CD4-positive, CD25-positive, alpha-beta regulatory T cell (primary cell): ENCODE measurements around the gene KRTAP10-4. TPM values are rescaled to one million over a fixed set of nuclear protein-coding genes. Genes with fewer than 3 reads are reported as not detected.
A peak's percentile ranks its signal among the peaks of the same experiment; 100 is the strongest.
"Not testable (repeated sequence)": the region's sequence is repeated elsewhere in the genome, so short reads cannot be mapped to it uniquely, and the experiment has no call there.

ENCODE experiments used
- ATAC-seq, 2 donors: fragments of 150-1000 bp; cut with Tn5 transposase; one replicate each; pipeline ENCODE4 v1.10.0; 2021; ENCODE audit warnings: low read depth in 2 of 2, moderate number of reproducible peaks in 2 of 2, moderate library complexity in 1 of 2
- DNase-seq, 3 donors: peaks; one replicate each; pipeline versions ENCODE4 v3.0.0 to v3.0.0-alpha.2; 2012 to 2022; ENCODE audit warnings: mixed read lengths in 1 of 3
- H3K27ac ChIP-seq: one replicate; pipeline ENCODE4 v1.7.0; 2013; ENCODE audit warnings: mild to moderate bottlenecking, low read length; ENCODE audit not compliant: insufficient read depth, poor library complexity, severe bottlenecking
- H3K27me3 ChIP-seq: one replicate; pipeline ENCODE4 v1.7.0; 2013; ENCODE audit warnings: low read length; ENCODE audit not compliant: control insufficient read depth, insufficient read depth
- H3K36me3 ChIP-seq: one replicate; pipeline ENCODE4 v1.7.0; 2013; ENCODE audit warnings: mild to moderate bottlenecking, low read length, moderate library complexity; ENCODE audit not compliant: control insufficient read depth, insufficient read depth
- H3K4me1 ChIP-seq: 2 replicates; pipeline ENCODE4 v1.7.0; 2013; ENCODE audit warnings: mild to moderate bottlenecking, low read length; ENCODE audit not compliant: insufficient read depth, control insufficient read depth, poor library complexity, severe bottlenecking
- H3K4me3 ChIP-seq: one replicate; pipeline ENCODE4 v1.7.0; 2013; ENCODE audit warnings: low read depth, mild to moderate bottlenecking, low read length, moderate library complexity
- H3K9me3 ChIP-seq, 2 experiments: 1 replicate in 1 of 2; 2 replicates in 1 of 2; pipeline ENCODE4 v1.7.0; 2013; ENCODE audit warnings: low read length in 2 of 2, mild to moderate bottlenecking in 1 of 2, moderate library complexity in 1 of 2; ENCODE audit not compliant: control insufficient read depth in 2 of 2
- H3K27ac Mint-ChIP-seq, 3 donors: one replicate each; pipeline ENCODE4 v1.8.0; 2020 to 2022; ENCODE audit warnings: mild to moderate bottlenecking in 3 of 3, mixed read lengths in 3 of 3, moderate library complexity in 2 of 3
- H3K27me3 Mint-ChIP-seq: one replicate; pipeline ENCODE4 v1.8.0; 2022; ENCODE audit warnings: mild to moderate bottlenecking, mixed read lengths
- H3K36me3 Mint-ChIP-seq: one replicate; pipeline ENCODE4 v1.8.0; 2020; ENCODE audit warnings: mixed read lengths
- H3K4me1 Mint-ChIP-seq, 4 donors: one replicate each; pipeline ENCODE4 v1.8.0; 2020 to 2022; ENCODE audit warnings: mixed read lengths in 4 of 4, mild to moderate bottlenecking in 1 of 4
- H3K4me3 Mint-ChIP-seq, 4 donors: one replicate each; pipeline ENCODE4 v1.8.0; 2020 to 2022; ENCODE audit warnings: mild to moderate bottlenecking in 4 of 4, mixed read lengths in 4 of 4, moderate library complexity in 3 of 4
- H3K9me3 Mint-ChIP-seq, 7 donors: one replicate each; pipeline ENCODE4 v1.8.0; 2020 to 2022; ENCODE audit warnings: mixed read lengths in 7 of 7, mild to moderate bottlenecking in 3 of 7, moderate library complexity in 2 of 7
- polyA plus RNA-seq, 4 donors: library from polyadenylated mRNA; unstranded; fragments of 300-500 nt; fragmentation: Illumina TruSeq; gene quantifications; one replicate each; pipeline ENCODE4 v1.2.3, GENCODE V29; 2021
- total RNA-seq: library from RNA; stranded (reverse); gene quantifications from one replicate; pipeline ENCODE4 v1.2.3, GENCODE V29; 2022

Gene KRTAP10-4
- total and polyA plus RNA-seq, 5 donors from 2014 or later: not detected

DNA sequence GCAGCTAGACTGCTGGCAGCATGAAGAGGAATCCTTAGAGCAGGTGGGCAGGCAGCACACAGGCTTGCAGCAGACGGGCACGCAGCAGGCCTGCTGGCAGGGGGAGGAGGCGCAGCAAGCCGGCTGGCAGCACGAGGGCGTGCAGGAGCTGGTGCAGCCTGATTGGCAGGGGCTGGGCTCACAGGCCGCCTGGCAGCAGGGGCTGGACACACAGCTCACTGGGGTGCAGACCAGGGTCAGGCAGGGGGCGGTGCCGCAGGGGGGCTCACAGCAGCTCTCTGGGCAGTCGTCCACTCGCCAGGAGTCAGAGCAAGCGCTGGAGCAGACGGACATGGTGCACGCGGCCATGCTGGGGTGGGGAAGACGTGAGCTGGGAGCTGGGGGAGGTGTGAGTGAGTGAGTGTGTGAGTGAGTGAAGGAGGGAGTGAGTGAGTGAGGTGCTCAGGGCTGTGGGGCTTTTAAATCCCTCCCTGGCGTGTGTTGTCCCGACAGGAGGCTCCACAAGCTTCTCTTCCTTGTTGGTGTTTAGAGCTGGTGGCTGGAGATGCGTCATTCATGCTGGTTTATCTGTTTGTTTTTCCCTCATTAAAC lies 6.8 kb downstream of the KRTAP10-4 start, which contains the start of gene KRTAP10-5:
Gene KRTAP10-5, minus strand, starts transcription at position 374 of the 591 bp plus-strand sequence. Its CDS starts 26 bp downstream, at position 348.
- H3K9me3 ChIP-seq: peaks cover 21 to 26% of the 10 kb centered on the region in 2 experiments
- not testable (repeated sequence) for ATAC-seq, H3K36me3 Mint-ChIP-seq, H3K36me3 ChIP-seq, H3K27ac ChIP-seq, H3K4me3 ChIP-seq, H3K4me1 ChIP-seq, DNase-seq, H3K27me3 ChIP-seq
- Mint-ChIP-seq H3K9me3 (peaks cover 0 to 42% (median 10%) of the 10 kb centered on the region in 7 donors), H3K27me3 (peaks cover 26% of the 10 kb centered on the region), H3K27ac (peak within 1 kb of the TSS in 1 of 3 donors; percentile 58), H3K4me3 (peak within 1 kb of the TSS in 1 of 4 donors; percentile 65), H3K4me1 (peaks cover 9 to 14% (median 11%) of the 10 kb centered on the region in 4 donors)

DNA sequence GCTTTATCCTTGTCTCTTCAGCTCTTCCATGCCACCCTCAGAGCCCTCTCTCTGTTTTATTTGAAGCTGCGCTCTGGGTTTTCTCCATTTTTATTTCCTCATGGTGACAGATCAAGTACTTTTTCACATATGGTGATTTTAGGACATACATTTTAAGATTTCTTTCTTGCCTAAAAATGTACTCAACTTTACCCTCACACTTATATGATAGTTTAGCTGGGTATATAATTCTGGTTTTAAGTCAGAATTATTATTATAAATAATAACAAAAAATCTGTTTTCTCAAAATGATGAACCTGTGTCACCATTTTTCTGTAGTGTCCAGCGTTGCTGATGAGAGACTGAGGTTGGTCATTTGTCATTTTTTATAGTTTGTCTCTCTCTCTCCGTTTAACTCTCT lies 7.6 kb downstream of the KRTAP10-4 start:
- no peak for DNase-seq
- Mint-ChIP-seq H3K27me3 (peaks cover 21% of the 10 kb centered on the region), H3K4me1 (peaks cover 9 to 16% (median 11%) of the 10 kb centered on the region in 4 donors), H3K36me3 (peaks cover 9% of the 10 kb centered on the region), H3K9me3 (peaks cover 0 to 41% (median 12%) of the 10 kb centered on the region in 7 donors), H3K4me3 (no peak overlapping the region), H3K27ac (no peak overlapping the region)
- H3K9me3 ChIP-seq: peaks cover 21 to 26% of the 10 kb centered on the region in 2 experiments
- no peak for ATAC-seq
- no peak overlapping the region for H3K4me3 ChIP-seq
- H3K27ac ChIP-seq: no peak overlapping the region
- H3K27me3 ChIP-seq: peaks cover 5% of the 10 kb centered on the region
- H3K36me3 ChIP-seq: no peaks in the 10 kb centered on the region
- no peaks in the 10 kb centered on the region for H3K4me1 ChIP-seq

DNA sequence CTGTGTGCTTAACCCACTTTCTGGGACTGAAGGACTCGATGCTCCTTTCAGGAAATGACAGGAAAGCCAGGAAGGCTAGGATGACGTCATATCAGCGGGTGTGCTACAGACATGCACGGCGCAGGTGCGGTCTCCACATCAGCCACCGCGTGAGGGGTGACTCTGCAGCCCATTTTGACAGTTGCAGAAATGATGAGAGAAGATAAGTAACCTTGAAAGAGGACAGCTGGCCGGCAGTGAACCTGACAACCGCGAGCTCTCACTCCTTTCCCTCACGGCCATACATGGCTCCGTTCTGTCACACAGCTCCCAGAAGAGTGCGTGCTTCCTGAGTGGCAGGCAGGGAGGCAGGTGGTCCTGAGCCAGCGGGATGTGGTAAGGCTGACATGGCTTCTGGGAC lies 8.5 kb downstream of the KRTAP10-4 start:
- peaks cover 9 to 16% (median 11%) of the 10 kb centered on the region in 4 donors for H3K4me1 Mint-ChIP-seq
- Histone ChIP-seq H3K27me3 (peaks cover 9% of the 10 kb centered on the region), H3K36me3 (no peaks in the 10 kb centered on the region), H3K4me1 (no peaks in the 10 kb centered on the region), H3K4me3 (no peak overlapping the region), H3K9me3 (peaks cover 14 to 21% of the 10 kb centered on the region in 2 experiments), H3K27ac (no peak overlapping the region)
- DNase-seq (no peak), ATAC-seq (no peak)
- peaks cover 27% of the 10 kb centered on the region for H3K27me3 Mint-ChIP-seq
- H3K36me3 Mint-ChIP-seq: peaks cover 6% of the 10 kb centered on the region
- peaks cover 0 to 35% (median 12%) of the 10 kb centered on the region in 7 donors for H3K9me3 Mint-ChIP-seq
- no peak overlapping the region for H3K27ac Mint-ChIP-seq
- no peak overlapping the region for H3K4me3 Mint-ChIP-seq

DNA sequence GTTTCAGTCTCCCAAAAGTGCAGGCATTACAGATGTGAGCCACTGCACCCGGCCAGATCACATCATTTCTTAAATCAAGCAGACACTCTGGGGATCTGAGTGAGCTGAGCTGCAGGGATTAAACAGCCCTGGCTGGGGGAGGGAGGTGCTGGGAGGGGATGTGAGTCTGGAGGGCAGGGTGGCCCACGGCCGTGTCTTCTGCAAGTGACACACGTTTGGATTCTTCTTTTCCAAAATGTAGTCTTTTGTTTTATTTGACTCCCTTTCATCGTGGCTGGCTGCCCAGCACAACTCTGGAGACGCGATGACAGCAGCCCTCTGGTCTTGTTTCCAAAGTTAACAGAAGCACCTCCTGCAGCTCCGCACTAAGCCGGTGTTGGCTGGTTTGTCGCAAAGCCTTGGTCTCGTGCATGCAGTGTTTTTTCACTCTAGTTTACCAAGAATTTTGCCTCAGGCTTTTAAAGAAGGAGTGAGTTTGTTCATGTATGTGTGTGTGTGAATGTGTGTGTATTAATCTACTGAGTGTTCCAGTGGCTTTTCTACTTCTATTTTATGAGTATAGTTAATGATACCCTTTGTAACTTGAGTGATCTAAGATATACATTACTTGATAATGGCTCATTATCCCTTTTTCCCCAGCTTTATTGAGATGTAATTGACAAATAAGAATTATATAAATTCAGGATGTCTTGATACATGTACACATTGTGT lies 9.7 kb downstream of the KRTAP10-4 start:
- H3K9me3 ChIP-seq: peaks cover 10 to 14% of the 10 kb centered on the region in 2 experiments
- Mint-ChIP-seq H3K36me3 (peaks cover 3% of the 10 kb centered on the region), H3K4me1 (peaks cover 9 to 16% (median 11%) of the 10 kb centered on the region in 4 donors), H3K4me3 (no peak overlapping the region), H3K9me3 (peaks cover 0 to 26% (median 12%) of the 10 kb centered on the region in 7 donors), H3K27me3 (peaks cover 32% of the 10 kb centered on the region), H3K27ac (peak overlapping the region in 1 of 3 donors; percentile 62)
- H3K4me3 ChIP-seq: no peak overlapping the region
- DNase-seq (no peak), ATAC-seq (no peak)
- no peaks in the 10 kb centered on the region for H3K4me1 ChIP-seq
- peaks cover 9% of the 10 kb centered on the region for H3K27me3 ChIP-seq
- H3K36me3 ChIP-seq: no peaks in the 10 kb centered on the region
- H3K27ac ChIP-seq: no peak overlapping the region

DNA sequence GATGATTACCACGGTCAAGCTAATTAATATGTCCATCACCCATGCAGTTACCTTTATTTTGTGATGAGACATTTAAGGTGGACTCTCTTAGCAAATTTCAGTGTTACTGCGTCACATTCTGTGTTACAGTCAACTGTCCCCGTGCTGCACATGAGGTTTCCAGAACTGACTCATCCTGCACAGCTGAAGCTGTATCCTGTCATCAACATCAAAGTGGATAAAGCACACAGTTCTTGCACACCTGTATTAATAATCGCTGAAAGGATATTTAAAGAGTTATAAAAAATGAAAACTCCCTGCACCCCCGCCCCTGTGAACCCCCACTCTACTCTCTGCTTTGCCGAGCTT lies 10.2 kb downstream of the KRTAP10-4 start:
- H3K4me3 ChIP-seq: no peak overlapping the region
- DNase-seq (peak in 2 of 3 donors; percentile 35 to 67), ATAC-seq (peak; percentile 87 to 92)
- H3K27me3 ChIP-seq: peaks cover 9% of the 10 kb centered on the region
- no peaks in the 10 kb centered on the region for H3K4me1 ChIP-seq
- H3K9me3 ChIP-seq: peaks cover 10 to 14% of the 10 kb centered on the region in 2 experiments
- peaks cover 3% of the 10 kb centered on the region for H3K36me3 Mint-ChIP-seq
- peaks cover 30% of the 10 kb centered on the region for H3K27me3 Mint-ChIP-seq
- peaks cover 9 to 16% (median 11%) of the 10 kb centered on the region in 4 donors for H3K4me1 Mint-ChIP-seq
- peaks cover 0 to 26% (median 12%) of the 10 kb centered on the region in 7 donors for H3K9me3 Mint-ChIP-seq
- peak overlapping the region in 1 of 4 donors; percentile 5 for H3K4me3 Mint-ChIP-seq
- H3K36me3 ChIP-seq: no peaks in the 10 kb centered on the region
- H3K27ac ChIP-seq: no peak overlapping the region
- no peak overlapping the region for H3K27ac Mint-ChIP-seq

DNA sequence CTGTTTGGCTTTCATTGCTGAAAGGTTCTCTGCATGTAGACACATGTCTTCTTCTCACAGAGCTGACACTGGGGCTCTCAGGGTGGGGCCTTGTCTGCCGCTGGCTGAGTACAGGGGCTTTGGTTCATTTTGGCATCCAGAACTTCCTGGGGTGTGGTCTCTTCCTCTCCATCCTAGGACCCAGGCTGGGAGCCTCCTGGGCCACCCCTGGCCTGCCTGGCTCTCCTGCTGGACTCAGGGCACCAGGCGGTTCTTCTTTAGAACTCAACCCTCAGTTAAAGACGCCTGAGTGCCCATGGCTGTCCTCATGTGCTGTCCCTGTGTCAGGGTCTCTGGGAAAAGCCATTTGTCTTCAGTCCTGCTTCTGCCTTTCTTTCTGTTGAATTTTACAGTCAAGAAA lies 12.4 kb downstream of the KRTAP10-4 start:
- Mint-ChIP-seq H3K27me3 (peaks cover 24% of the 10 kb centered on the region), H3K9me3 (peaks cover 0 to 15% (median 9%) of the 10 kb centered on the region in 7 donors), H3K27ac (peak overlapping the region in 1 of 3 donors; percentile 12), H3K4me1 (peaks cover 9 to 16% (median 11%) of the 10 kb centered on the region in 4 donors), H3K36me3 (peaks cover 3% of the 10 kb centered on the region), H3K4me3 (no peak overlapping the region)
- no peak for ATAC-seq
- H3K36me3 ChIP-seq: no peaks in the 10 kb centered on the region
- H3K27ac ChIP-seq: no peak overlapping the region
- H3K4me1 ChIP-seq: no peaks in the 10 kb centered on the region
- no peak for DNase-seq
- peaks cover 8 to 14% of the 10 kb centered on the region in 2 experiments for H3K9me3 ChIP-seq
- no peak overlapping the region for H3K4me3 ChIP-seq
- peaks cover 11% of the 10 kb centered on the region for H3K27me3 ChIP-seq

DNA sequence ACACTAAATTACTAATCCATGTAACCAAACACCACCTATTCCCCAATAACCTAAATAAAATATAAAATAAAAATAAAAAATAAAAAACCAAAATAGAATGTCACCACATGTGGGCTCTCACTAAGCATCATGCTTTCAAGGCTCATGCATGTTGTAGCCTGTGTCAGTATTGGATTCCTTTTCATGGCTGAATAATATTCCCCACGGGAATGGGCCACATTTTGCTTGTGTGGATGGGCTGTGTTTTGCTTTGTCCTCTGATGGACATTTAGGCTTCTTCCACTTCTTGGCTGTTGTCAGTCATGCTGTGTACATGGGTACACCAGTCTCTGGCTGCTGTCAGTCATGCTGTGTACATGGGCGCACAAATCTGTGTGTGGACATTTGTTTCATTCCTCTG lies 15.6 kb downstream of the KRTAP10-4 start:
- ATAC-seq (no peak), DNase-seq (no peak)
- Mint-ChIP-seq H3K9me3 (peaks cover 0 to 3% (median 0%) of the 10 kb centered on the region in 7 donors), H3K27me3 (peaks cover 13% of the 10 kb centered on the region), H3K27ac (no peak overlapping the region), H3K4me3 (no peak overlapping the region), H3K4me1 (peaks cover 4 to 9% (median 5%) of the 10 kb centered on the region in 4 donors), H3K36me3 (peaks cover 3% of the 10 kb centered on the region)
- Histone ChIP-seq H3K4me1 (no peaks in the 10 kb centered on the region), H3K9me3 (no peaks in the 10 kb centered on the region), H3K27me3 (peaks cover 11% of the 10 kb centered on the region), H3K4me3 (no peak overlapping the region), H3K27ac (no peak overlapping the region), H3K36me3 (no peaks in the 10 kb centered on the region)
